ENCODE data around the gene COPB2.

COPB2 gene

GRCh38 chr3:139329364-139329850 lies 60.0 kb downstream of the COPB2 start:
- FAIRE-seq (no peak), DNase-seq (ENCODE audit: insufficient read length, low spot score) (peak; percentile 82)

- no peak for DNase-seq (ENCODE audit: insufficient read length, low spot score)
These were observed 61.1 kb downstream of the COPB2 start for GRCh38 chr3:139328356-139328755.

GRCh38 chr3:139327861-139328260 lies 61.6 kb downstream of the COPB2 start:
- DNase-seq (ENCODE audit: insufficient read length, low spot score), result no peak
- FAIRE-seq, result no peak

More at GRCh38 chr3:139328356-139328755, 61.1 kb downstream of the COPB2 start:
- FAIRE-seq, result no peak

- no peak for DNase-seq (ENCODE audit: insufficient read length, low spot score)
- no peak for FAIRE-seq
These were observed 62.2 kb downstream of the COPB2 start for GRCh38 chr3:139327231-139327630.

- no peak for FAIRE-seq
- DNase-seq (ENCODE audit: insufficient read length, low spot score), result no peak
These were observed 62.7 kb downstream of the COPB2 start for GRCh38 chr3:139326707-139327106.

- DNase-seq (ENCODE audit: insufficient read length, low spot score) (no peak), FAIRE-seq (no peak)
These were observed 63.3 kb downstream of the COPB2 start for GRCh38 chr3:139326131-139326530.

GRCh38 chr3:139325551-139325950 lies 63.9 kb downstream of the COPB2 start:
- no peak for FAIRE-seq
- DNase-seq (ENCODE audit: insufficient read length, low spot score), result no peak

- DNase-seq (ENCODE audit: insufficient read length, low spot score) (no peak), FAIRE-seq (no peak)
These were observed 65.0 kb downstream of the COPB2 start for GRCh38 chr3:139324456-139324855.

GRCh38 chr3:139323146-139323545 lies 66.3 kb downstream of the COPB2 start:
- no peak for FAIRE-seq
- DNase-seq (ENCODE audit: insufficient read length, low spot score), result no peak

- FAIRE-seq, result no peak
These were observed 67.1 kb downstream of the COPB2 start for GRCh38 chr3:139322346-139322745.

GRCh38 chr3:139320551-139321309 lies 68.7 kb downstream of the COPB2 start:
- FAIRE-seq (no peak), DNase-seq (ENCODE audit: insufficient read length, low spot score) (no peak)

More at GRCh38 chr3:139322346-139322745, 67.1 kb downstream of the COPB2 start:
- no peak for DNase-seq (ENCODE audit: insufficient read length, low spot score)

- no peak for DNase-seq (ENCODE audit: insufficient read length, low spot score)
- FAIRE-seq, result no peak
These were observed 69.7 kb downstream of the COPB2 start for GRCh38 chr3:139319428-139320402.

- FAIRE-seq, result no peak
These were observed 70.6 kb downstream of the COPB2 start for GRCh38 chr3:139318826-139319225.

GRCh38 chr3:139318431-139318816 lies 71.0 kb downstream of the COPB2 start:
- FAIRE-seq, result no peak
- DNase-seq (ENCODE audit: insufficient read length, low spot score), result no peak

More at GRCh38 chr3:139318826-139319225, 70.6 kb downstream of the COPB2 start:
- DNase-seq (ENCODE audit: insufficient read length, low spot score), result no peak

- DNase-seq (ENCODE audit: insufficient read length, low spot score), result no peak
- FAIRE-seq, result no peak
These were observed 71.6 kb downstream of the COPB2 start for GRCh38 chr3:139317660-139318430.

GRCh38 chr3:139317215-139317614 lies 72.2 kb downstream of the COPB2 start:
- FAIRE-seq, result no peak
- no peak for DNase-seq (ENCODE audit: insufficient read length, low spot score)

- no peak for DNase-seq (ENCODE audit: insufficient read length, low spot score)
- FAIRE-seq, result no peak
These were observed 75.5 kb downstream of the COPB2 start for GRCh38 chr3:139313921-139314320.

GRCh38 chr3:139312959-139313358 lies 76.5 kb downstream of the COPB2 start:
- FAIRE-seq (no peak), DNase-seq (ENCODE audit: insufficient read length, low spot score) (no peak)

GRCh38 chr3:139312416-139312815 lies 77.0 kb downstream of the COPB2 start:
- no peak for DNase-seq (ENCODE audit: insufficient read length, low spot score)
- no peak for FAIRE-seq

- FAIRE-seq (no peak), DNase-seq (ENCODE audit: insufficient read length, low spot score) (no peak)
These were observed 77.9 kb downstream of the COPB2 start for GRCh38 chr3:139311557-139311956.

Measured in GM19239 (cell line).